GM23338 (cell line): Measurements from ENCODE around the gene AKAP13. TPM values are rescaled to one million over a fixed set of nuclear protein-coding genes. Genes with fewer than 3 reads are reported as not detected.
A peak's percentile ranks its signal among the peaks of the same experiment; 100 is the strongest.

Experiments used
- ATAC-seq: fragments of 200-7000 bp; cut with Tn5 transposase; 3 replicates; pipeline ENCODE4 v1.9.1; 2020
- DNase-seq: peaks from one replicate; pipeline ENCODE4 v3.0.0-alpha.2; 2015; ENCODE audit warnings: low spot score
- H2AFZ ChIP-seq: fragments of 200-600 bp; sonication (generic); 2 replicates; pipeline ENCODE4 v1.8.0; 2016; ENCODE audit warnings: antibody characterized with exemption, mild to moderate bottlenecking, moderate library complexity
- H3F3A ChIP-seq: fragments of 200-600 bp; sonication (generic); replicated peaks from 2 replicates; pipeline ENCODE4 v1.8.0; 2017; ENCODE audit warnings: antibody characterized with exemption, mixed run types, low read depth
- H3K27ac ChIP-seq: fragments of 200-600 bp; sonication (generic); 2 replicates; pipeline ENCODE4 v1.6.1; 2016; ENCODE audit warnings: low read depth
- H3K27me3 ChIP-seq: fragments of 200-600 bp; sonication (generic); 2 replicates; pipeline ENCODE4 v1.8.0; 2016; ENCODE audit warnings: mild to moderate bottlenecking, mixed run types, moderate library complexity; ENCODE audit not compliant: insufficient read depth
- H3K36me3 ChIP-seq: fragments of 200-600 bp; sonication (generic); 2 replicates; pipeline ENCODE4 v1.8.0; 2016; ENCODE audit warnings: mild to moderate bottlenecking; ENCODE audit not compliant: insufficient read depth
- H3K4me1 ChIP-seq: fragments of 200-600 bp; sonication (generic); 2 replicates; pipeline ENCODE4 v1.8.0; 2016; ENCODE audit warnings: mild to moderate bottlenecking, moderate library complexity; ENCODE audit not compliant: insufficient read depth
- H3K4me2 ChIP-seq: fragments of 200-600 bp; sonication (generic); 2 replicates; pipeline ENCODE4 v1.7.1; 2017; ENCODE audit warnings: mixed run types
- H3K4me3 ChIP-seq: fragments of 200-600 bp; sonication (generic); 2 replicates; pipeline ENCODE4 v1.6.1; 2016; ENCODE audit warnings: mixed run types
- H3K79me2 ChIP-seq: fragments of 200-600 bp; sonication (generic); replicated peaks from 2 replicates; pipeline ENCODE4 v1.8.0; 2017; ENCODE audit warnings: mild to moderate bottlenecking; ENCODE audit not compliant: insufficient read depth
- H3K9me2 ChIP-seq: fragments of 200-600 bp; sonication (generic); 2 replicates; pipeline ENCODE4 v1.8.0; 2017; ENCODE audit not compliant: insufficient read depth
- H4K20me1 ChIP-seq: fragments of 200-600 bp; sonication (generic); replicated peaks from 2 replicates; pipeline ENCODE4 v1.8.0; 2017; ENCODE audit warnings: mild to moderate bottlenecking; ENCODE audit not compliant: insufficient read depth
- H3K27ac Mint-ChIP-seq: 2 replicates; pipeline ENCODE4 v1.8.0; 2020; ENCODE audit warnings: inconsistent platforms, mild to moderate bottlenecking, moderate library complexity, mixed read lengths
- H3K27me3 Mint-ChIP-seq: 3 replicates; pipeline ENCODE4 v1.8.0; 2022; ENCODE audit warnings: low read depth, mild to moderate bottlenecking, moderate library complexity, mixed read lengths, inconsistent platforms; ENCODE audit not compliant: insufficient read depth, poor library complexity
- H3K36me3 Mint-ChIP-seq: 3 replicates; pipeline ENCODE4 v1.8.0; 2021; ENCODE audit warnings: low read depth, mild to moderate bottlenecking, inconsistent platforms, moderate library complexity, mixed read lengths
- H3K4me1 Mint-ChIP-seq: 3 replicates; pipeline ENCODE4 v1.8.0; 2020; ENCODE audit warnings: mild to moderate bottlenecking, inconsistent platforms, mixed read lengths
- H3K4me3 Mint-ChIP-seq: 3 replicates; pipeline ENCODE4 v1.8.0; 2021; ENCODE audit warnings: moderate library complexity, mild to moderate bottlenecking, inconsistent platforms, mixed read lengths
- H3K9me3 Mint-ChIP-seq: 3 replicates; pipeline ENCODE4 v1.8.0; 2020; ENCODE audit warnings: moderate library complexity, mild to moderate bottlenecking, inconsistent platforms, mixed read lengths
- ETS1 ChIP-seq: IDR thresholded peaks from 2 replicates; pipeline ENCODE4 v1.6.1; 2016; ENCODE audit warnings: antibody characterized with exemption
- EZH2 ChIP-seq: fragments of 200-600 bp; sonication (generic); IDR thresholded peaks from one replicate; pipeline ENCODE4 v1.8.0; 2017; ENCODE audit warnings: antibody characterized with exemption, mild to moderate bottlenecking, low read depth; ENCODE audit not compliant: unreplicated experiment
- POLR2AphosphoS5 ChIP-seq: IDR thresholded peaks from 2 replicates; pipeline ENCODE4 v1.6.1; 2016; ENCODE audit warnings: antibody characterized with exemption, low read depth
- ZNF114 ChIP-seq: fragments of 250-450 bp; sonication (Bioruptor Pico); IDR thresholded peaks from 2 replicates; pipeline ENCODE4 v1.5.0; 2020; ENCODE audit warnings: mild to moderate bottlenecking, moderate library complexity
- ZNF462 ChIP-seq: fragments of 250-450 bp; sonication (Bioruptor Pico); IDR thresholded peaks from 2 replicates; pipeline ENCODE4 v1.5.0; 2020; ENCODE audit warnings: mild to moderate bottlenecking, moderate library complexity
- polyA plus RNA-seq: library from polyadenylated mRNA; unstranded; fragments of >200 nt; fragmentation: Nextera tagmentation; extraction: Ambion mirVana; gene quantifications from 2 replicates; pipeline ENCODE4 v1.2.1, GENCODE V29; 2016
- total RNA-seq: library from RNA; depleted of rRNA; stranded (reverse); fragments of >200 nt; shearing (Covaris generic); gene quantifications from 2 replicates; pipeline ENCODE4 v1.2.3, GENCODE V29; 2014
- TF ChIP-seq, protein P1 (sequence below): IDR thresholded peaks from one replicate; pipeline ENCODE4 v1.6.1; 2018; ENCODE audit warnings: antibody characterized with exemption; ENCODE audit not compliant: unreplicated experiment

The AKAP13 gene
- total and polyA plus RNA-seq, 2 experiments from 2014 or later = 46.2 to 60.7 TPM

DNA sequence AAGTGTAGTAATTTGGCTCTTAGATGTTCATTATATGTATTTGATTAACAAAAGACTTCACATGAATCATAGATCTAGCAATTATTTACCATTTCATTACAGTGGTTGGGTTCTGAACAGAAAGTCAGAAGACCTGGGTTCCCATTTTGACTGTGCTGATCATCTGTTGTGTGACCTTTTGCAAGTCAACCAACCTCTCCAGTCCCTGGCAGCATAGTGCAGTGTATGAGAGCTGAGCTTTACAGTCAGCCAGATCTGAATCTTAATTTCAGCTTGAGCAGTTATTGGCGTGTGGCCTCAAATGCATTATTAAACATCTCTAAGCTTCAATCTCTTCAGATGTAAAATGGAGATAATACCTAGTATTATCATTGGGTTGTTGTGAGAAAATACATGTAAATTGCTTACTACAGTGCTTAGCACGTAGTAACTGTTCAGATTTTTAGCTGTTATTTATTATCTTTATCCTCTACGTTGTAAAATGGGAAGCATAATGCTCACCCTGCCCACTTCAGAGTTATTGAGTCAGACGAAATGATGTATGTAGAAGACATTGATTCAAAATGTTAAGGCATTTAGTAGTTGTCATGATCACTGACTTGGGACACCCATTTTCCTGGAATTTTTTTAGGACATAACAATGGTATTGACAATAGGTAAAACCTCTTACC, 310.3 kb downstream of the AKAP13 start:
- no peak overlapping the region for H3K4me3 ChIP-seq
- Mint-ChIP-seq H3K27ac (peak overlapping the region; percentile 95), H3K4me1 (peaks cover 23% of the 10 kb centered on the region), H3K27me3 (peaks cover 3% of the 10 kb centered on the region), H3K9me3 (no peaks in the 10 kb centered on the region), H3K36me3 (peaks cover 10% of the 10 kb centered on the region; the same call in 2 of the 3 replicates), H3K4me3 (peak overlapping the region; percentile 52; the same call in 2 of the 3 replicates)
- H3K79me2 ChIP-seq = no peaks in the 10 kb centered on the region
- H3K4me2 ChIP-seq = no peak overlapping the region
- no peaks in the 10 kb centered on the region for H3K9me2 ChIP-seq
- TF ChIP-seq EZH2 (no peak), ZNF462 (CRISPR knock-in tag) (no peak), POLR2AphosphoS5 (no peak), ZNF114 (CRISPR knock-in tag) (no peak), ETS1 (no peak)
- TF ChIP-seq, protein P1, sequence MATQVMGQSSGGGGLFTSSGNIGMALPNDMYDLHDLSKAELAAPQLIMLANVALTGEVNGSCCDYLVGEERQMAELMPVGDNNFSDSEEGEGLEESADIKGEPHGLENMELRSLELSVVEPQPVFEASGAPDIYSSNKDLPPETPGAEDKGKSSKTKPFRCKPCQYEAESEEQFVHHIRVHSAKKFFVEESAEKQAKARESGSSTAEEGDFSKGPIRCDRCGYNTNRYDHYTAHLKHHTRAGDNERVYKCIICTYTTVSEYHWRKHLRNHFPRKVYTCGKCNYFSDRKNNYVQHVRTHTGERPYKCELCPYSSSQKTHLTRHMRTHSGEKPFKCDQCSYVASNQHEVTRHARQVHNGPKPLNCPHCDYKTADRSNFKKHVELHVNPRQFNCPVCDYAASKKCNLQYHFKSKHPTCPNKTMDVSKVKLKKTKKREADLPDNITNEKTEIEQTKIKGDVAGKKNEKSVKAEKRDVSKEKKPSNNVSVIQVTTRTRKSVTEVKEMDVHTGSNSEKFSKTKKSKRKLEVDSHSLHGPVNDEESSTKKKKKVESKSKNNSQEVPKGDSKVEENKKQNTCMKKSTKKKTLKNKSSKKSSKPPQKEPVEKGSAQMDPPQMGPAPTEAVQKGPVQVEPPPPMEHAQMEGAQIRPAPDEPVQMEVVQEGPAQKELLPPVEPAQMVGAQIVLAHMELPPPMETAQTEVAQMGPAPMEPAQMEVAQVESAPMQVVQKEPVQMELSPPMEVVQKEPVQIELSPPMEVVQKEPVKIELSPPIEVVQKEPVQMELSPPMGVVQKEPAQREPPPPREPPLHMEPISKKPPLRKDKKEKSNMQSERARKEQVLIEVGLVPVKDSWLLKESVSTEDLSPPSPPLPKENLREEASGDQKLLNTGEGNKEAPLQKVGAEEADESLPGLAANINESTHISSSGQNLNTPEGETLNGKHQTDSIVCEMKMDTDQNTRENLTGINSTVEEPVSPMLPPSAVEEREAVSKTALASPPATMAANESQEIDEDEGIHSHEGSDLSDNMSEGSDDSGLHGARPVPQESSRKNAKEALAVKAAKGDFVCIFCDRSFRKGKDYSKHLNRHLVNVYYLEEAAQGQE = no peak
- H3K27me3 ChIP-seq = no peaks in the 10 kb centered on the region
- H4K20me1 ChIP-seq = no peaks in the 10 kb centered on the region
- ATAC-seq (no peak), DNase-seq (no peak)
- H3K36me3 ChIP-seq = 0 out of 2 replicates have a peak, but pooled peaks cover 8% of the 10 kb centered on the region
- no peaks in the 10 kb centered on the region for H3F3A ChIP-seq
- no peak overlapping the region for H3K27ac ChIP-seq
- no peak overlapping the region for H2AFZ ChIP-seq
- H3K4me1 ChIP-seq = peaks cover 11% of the 10 kb centered on the region; the same call in 1 of the 2 replicates
